GM13977 (cell line): Measurements from ENCODE around the gene HOTAIR.

Source experiments
- DNase-seq: peaks from one replicate; pipeline ENCODE4 v3.0.0; 2012; ENCODE audit warnings: low spot score
- in situ Hi-C: fragments of 300-500 bp; cut with MboI; formaldehyde crosslinking; loops from one replicate; pipeline ENCODE4 v1.12.0; 2022; ENCODE audit warnings: low sequenced_read_pairs, low pct_unique_long_range_greater_than_20kb, mixed read lengths, inconsistent platforms; ENCODE audit not compliant: unreplicated experiment
- TF ChIP-seq, protein P1 (sequence below): IDR thresholded peaks from 2 replicates; pipeline ENCODE4 v1.5.1; 2012; ENCODE audit warnings: mild to moderate bottlenecking, control low read depth; ENCODE audit not compliant: insufficient read depth; ENCODE audit errors: extremely low read depth, missing control alignments

HOTAIR gene

DNA sequence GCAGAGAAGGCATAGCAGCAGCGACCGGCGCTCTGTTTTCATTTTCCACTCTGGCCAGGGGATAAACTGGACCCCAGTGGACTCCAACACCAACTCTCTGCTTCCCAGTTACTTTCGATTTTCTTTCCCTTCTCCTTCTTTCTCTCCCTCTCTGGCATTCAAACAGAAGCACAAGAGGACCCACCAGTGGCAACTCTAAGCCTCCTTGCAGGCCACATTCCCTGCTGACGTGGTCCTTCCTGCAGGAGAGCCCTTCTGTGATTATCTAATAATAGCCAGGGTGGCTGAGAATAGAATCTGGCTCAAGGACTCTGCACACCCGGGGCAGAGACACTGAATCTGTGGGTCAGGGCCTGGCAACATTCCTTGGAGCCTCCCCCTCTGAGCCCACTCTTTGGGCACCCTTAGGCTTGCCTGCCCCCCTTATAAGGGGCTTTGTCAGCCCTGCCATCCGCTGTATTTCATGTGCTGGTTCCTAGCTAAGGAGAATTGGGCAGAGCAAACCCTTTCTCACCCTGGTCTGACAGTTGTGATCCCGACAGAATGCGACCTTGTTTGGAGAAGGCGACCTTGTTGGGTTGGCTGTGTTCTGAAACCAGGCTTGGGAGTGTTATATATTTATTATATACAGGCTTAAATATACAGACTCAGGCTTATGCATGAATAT lies 45.3 kb upstream of the HOTAIR start:
- TF ChIP-seq, protein P1, sequence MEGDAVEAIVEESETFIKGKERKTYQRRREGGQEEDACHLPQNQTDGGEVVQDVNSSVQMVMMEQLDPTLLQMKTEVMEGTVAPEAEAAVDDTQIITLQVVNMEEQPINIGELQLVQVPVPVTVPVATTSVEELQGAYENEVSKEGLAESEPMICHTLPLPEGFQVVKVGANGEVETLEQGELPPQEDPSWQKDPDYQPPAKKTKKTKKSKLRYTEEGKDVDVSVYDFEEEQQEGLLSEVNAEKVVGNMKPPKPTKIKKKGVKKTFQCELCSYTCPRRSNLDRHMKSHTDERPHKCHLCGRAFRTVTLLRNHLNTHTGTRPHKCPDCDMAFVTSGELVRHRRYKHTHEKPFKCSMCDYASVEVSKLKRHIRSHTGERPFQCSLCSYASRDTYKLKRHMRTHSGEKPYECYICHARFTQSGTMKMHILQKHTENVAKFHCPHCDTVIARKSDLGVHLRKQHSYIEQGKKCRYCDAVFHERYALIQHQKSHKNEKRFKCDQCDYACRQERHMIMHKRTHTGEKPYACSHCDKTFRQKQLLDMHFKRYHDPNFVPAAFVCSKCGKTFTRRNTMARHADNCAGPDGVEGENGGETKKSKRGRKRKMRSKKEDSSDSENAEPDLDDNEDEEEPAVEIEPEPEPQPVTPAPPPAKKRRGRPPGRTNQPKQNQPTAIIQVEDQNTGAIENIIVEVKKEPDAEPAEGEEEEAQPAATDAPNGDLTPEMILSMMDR: no peak
- no peak for DNase-seq
- in situ Hi-C loops: loop anchor here (10.0 to 25.0 kb wide), 2 partner anchors 175 to 342 kb away; partner anchors contain the start of gene GPR84

DNA sequence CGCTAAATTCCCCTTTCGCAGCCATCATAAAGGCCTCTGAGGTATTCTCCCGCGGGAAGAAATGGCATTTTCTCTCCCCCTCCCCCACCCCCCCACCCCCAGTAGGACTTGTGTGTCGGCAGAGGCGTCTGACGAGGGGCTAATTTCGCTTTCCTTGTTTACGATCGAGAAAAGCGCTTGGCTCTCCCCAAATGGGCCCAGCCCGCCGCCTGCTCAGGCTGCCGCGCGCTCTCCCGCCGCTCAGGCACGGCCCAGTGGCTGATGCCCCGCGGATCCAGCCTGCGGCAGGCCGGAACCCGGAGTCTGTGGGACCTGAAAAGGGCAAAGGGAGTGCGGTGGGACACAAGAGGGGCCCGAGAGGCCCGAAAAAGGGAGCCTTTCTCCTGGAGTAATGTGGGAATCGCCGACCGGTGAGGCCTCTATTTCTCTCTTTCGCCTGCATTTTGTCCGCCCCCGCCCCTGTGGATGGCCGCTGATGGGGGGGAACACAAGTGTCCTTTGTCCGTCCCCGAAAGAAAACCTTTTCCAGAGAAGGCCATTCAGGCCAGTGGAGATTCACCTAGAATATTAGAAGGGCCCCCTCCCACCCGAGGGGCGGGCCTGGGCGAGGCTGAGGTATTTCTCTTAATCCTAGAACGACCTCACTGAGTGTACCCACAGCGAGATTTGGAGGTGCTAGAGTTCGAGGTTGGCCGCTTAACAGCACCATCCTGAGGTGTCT lies 44.5 kb upstream of the HOTAIR start:
- no peak for DNase-seq
- TF ChIP-seq, protein P1: no peak
- in situ Hi-C loops: loop anchor here (25.0 kb wide), 1 partner anchor 343 kb away; the partner anchor contains the start of gene GPR84

DNA sequence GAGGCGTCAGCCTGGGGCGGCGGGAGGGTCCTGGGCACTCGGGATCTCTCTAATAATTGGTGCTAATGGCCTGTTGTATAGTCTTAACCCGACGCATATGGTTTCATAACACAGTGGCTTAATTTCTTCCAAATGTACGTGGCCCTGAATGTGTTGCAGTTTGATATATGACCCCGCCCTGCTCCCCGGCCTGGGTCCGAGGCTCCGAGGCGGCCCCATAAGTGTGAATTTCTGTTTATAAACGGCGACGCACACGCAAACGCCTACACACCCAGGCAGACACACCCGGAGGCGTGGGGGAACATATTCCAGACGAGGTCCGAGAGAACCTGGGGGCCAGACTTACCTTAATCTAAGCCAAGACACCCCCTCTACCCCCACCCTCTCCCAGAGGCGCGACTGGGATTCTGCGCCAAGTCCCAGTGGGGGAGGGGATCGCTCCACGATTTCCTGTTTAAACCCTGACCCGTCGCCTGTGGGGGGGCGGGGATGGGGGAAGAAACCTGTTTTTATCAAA lies 43.8 kb upstream of the HOTAIR start:
- TF ChIP-seq, protein P1: no peak
- no peak for DNase-seq
- in situ Hi-C loops: loop anchor here (25.0 kb wide), 1 partner anchor 344 kb away; the partner anchor contains the start of gene GPR84

DNA sequence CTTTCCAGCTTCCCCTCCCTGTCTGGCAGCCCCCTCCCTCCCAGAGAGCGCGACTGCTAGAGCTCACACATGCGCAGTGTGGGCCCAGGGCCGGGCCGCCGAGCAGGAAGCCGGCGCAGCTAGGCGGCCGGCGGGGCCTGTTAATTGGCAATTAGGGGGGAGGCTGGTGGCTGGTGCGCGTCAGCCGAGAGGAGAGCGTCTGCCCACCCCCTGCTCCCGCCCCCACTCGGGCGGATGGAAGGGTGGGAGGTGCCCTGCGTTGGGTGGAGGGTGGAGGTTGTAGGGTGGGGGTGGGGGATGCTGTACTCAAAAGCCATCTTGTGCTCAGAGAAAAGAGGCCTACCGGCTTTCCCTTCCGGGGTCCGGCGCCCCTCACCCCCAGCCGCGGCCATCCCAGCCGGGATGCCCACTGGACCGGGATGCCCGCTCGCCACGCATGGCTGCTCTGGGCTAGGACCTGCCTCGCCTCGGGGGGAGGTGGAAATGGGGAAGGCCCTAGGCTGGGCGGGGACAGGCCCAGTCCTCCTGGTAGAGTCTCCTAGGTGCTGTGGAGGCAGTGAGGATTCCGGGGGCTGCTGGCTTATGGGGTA lies 43.2 kb upstream of the HOTAIR start:
- in situ Hi-C loops: loop anchor here (25.0 kb wide), 1 partner anchor 344 kb away; the partner anchor contains the start of gene GPR84

DNA sequence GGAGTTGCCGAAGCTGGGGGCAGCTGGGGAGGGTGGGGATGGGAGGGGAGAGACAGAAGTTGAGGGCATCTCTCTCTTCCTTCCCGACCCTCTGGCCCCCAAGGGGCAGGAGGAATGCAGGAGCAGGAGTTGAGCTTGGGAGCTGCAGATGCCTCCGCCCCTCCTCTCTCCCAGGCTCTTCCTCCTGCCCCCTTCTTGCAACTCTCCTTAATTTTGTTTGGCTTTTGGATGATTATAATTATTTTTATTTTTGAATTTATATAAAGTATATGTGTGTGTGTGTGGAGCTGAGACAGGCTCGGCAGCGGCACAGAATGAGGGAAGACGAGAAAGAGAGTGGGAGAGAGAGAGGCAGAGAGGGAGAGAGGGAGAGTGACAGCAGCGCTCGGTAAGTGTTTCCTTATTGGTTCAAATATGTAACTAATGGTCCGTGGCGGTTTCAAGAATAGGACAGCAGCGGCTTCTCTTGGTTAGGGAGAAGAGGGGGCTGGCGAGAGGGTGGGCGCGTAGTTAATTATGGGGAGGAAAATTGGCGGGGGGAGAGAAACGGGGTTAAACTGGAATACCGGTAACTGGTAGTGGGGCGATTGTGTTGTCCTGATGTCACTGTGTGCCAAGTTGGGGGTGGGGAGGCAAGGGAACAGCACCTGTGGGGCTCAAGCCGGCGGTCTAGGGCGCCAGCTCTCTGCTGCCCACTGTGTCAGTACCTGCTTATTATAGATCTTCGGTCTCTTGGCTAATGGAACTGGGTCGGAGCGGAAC lies 42.5 kb upstream of the HOTAIR start:
- TF ChIP-seq, protein P1: no peak
- in situ Hi-C loops: loop anchor here (25.0 kb wide), 1 partner anchor 345 kb away; the partner anchor contains the start of gene GPR84
- no peak for DNase-seq

More for the DNA sequence above, 43.2 kb upstream of the HOTAIR start:
- TF ChIP-seq, protein P1: no peak
- peak; percentile 97 for DNase-seq

DNA sequence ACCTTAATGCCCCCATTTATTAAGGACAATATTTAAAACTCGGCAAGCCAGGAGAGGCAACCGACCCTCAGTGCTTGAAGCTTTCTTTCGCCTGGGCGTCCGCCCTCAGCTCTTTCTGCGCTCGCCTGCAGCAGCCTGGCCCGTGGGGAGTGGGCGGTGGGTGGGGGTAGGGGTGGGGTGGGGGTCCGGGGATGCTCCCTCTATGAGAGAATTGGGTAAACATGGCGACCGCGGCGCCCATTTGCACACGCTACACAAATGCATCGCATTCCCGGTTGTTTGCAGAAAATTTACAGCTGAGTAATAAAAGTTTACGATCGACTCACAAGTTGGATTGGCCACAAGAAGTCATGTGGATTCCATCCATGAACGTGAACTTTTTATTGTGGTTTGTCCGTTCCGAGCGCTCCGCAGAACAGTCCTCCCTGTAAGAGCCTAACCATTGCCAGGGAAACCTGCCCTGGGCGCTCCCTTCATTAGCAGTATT lies 41.8 kb upstream of the HOTAIR start:
- TF ChIP-seq, protein P1: no peak
- in situ Hi-C loops: loop anchor here (25.0 kb wide), 1 partner anchor 346 kb away; the partner anchor contains the start of gene GPR84
- DNase-seq: no peak
